ENCODE results near the gene FARP2. TPM values are rescaled to one million over a fixed set of nuclear protein-coding genes. Genes with fewer than 3 reads are reported as not detected.

FARP2 gene
- total RNA-seq, 1 experiment from 2014 or later = 49.3 TPM

DNA sequence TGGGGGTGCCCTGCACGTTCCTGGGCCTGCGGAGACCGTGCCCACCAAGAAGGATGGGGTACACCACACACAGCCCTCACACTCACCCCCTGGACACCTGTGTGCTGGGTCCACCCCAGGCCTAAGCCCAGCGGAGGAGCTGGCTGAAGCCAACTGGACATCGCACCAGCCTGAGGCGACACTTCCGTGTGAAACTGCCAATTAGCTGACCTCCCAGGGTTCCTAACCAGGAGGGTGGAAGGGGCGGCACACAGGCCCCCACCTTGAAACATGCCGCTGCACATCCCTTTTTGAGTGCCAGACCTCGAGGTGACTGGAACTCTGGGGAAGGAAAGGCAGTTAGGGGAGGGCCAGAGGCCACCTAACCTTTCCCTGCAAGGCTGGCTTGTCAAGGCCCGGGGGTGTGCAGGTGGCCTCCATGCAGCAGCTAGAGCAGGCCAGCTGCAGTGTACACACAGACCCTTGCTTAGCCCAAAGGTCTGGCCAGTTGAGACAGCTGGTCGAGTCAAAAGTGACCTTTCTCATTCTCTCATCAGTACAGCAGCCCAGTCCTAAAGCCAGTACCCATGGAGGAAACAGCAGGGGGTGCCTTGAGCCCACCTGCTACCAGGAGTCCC lies 147.8 kb downstream of the FARP2 start (continued):
- TF ChIP-seq, protein P1, sequence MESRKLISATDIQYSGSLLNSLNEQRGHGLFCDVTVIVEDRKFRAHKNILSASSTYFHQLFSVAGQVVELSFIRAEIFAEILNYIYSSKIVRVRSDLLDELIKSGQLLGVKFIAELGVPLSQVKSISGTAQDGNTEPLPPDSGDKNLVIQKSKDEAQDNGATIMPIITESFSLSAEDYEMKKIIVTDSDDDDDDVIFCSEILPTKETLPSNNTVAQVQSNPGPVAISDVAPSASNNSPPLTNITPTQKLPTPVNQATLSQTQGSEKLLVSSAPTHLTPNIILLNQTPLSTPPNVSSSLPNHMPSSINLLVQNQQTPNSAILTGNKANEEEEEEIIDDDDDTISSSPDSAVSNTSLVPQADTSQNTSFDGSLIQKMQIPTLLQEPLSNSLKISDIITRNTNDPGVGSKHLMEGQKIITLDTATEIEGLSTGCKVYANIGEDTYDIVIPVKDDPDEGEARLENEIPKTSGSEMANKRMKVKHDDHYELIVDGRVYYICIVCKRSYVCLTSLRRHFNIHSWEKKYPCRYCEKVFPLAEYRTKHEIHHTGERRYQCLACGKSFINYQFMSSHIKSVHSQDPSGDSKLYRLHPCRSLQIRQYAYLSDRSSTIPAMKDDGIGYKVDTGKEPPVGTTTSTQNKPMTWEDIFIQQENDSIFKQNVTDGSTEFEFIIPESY (IDR thresholded peaks at IDR 0.05; ENCODE audit: extremely low read depth, insufficient replicate concordance, low read length) = no peak
- no peak for TF ChIP-seq POLR2A (IDR thresholded peaks at IDR 0.05; ENCODE audit: borderline replicate concordance, extremely low read depth, insufficient read depth, insufficient read length)

DNA sequence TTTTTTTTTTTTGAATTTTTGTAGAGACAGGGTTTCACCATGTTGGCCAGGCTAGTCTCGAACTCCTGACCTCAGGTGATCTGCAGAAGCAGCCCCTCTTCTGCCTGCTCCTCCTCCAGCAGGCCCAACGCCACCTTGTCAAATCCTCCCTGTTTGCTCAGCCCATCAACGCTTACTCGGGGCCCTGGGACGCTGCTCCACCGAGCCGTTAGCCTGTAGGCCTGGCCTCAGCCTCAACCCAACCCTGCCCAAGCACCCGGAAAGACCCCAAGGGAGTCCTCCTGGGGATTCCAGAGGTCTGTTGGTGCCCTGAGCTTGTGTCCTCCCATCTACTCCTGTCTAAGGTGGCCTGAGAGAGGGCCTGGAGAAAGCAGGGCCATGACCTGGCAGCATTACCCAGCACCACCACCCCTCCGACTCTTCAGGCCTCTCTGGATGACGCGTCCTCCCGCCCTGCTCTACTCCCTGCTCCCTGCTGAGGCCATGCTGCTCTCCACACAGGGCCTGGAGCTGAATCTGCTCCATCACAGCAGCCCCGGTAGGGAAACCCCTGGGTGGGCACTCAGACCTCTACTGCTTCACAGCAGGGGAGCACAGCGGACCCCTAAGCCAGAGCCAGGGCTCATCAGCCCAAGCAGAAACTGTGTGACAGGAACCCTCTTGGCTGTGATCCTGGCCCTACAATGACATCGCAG lies 149.1 kb downstream of the FARP2 start:
- Histone ChIP-seq H3K9ac (ENCODE audit: low read length) (no peak overlapping the region), H3K9me2 (ENCODE audit: insufficient read depth) (no peaks in the 10 kb centered on the region), H2AFZ (ENCODE audit: low read depth, low read length, poor library complexity, severe bottlenecking) (no peak overlapping the region), H3K27ac (ENCODE audit: low read depth, low read length) (no peak overlapping the region; the same call in 1 of the 2 replicates), H3K9me3 (ENCODE audit: control insufficient read depth in 1 of 2, insufficient read depth in 1 of 2, low read depth in 1 of 2, low read length in 2 of 2) (no peaks in the 10 kb centered on the region), H3K79me2 (ENCODE audit: insufficient read depth, low read length) (peaks cover 63% of the 10 kb centered on the region), H3K27me3 (ENCODE audit: insufficient read depth, low read length) (no peaks in the 10 kb centered on the region), H3K4me2 (ENCODE audit: low read length) (no peak overlapping the region), H3K36me3 (ENCODE audit: control insufficient read depth in 1 of 2, insufficient read depth in 2 of 2, low read length in 2 of 2) (peaks cover 0 to 4% of the 10 kb centered on the region in 2 experiments; a peak in 1 of 4 replicates), H4K20me1 (ENCODE audit: insufficient read depth) (no peaks in the 10 kb centered on the region), H3K4me1 (ENCODE audit: control insufficient read depth in 1 of 2, insufficient read depth in 2 of 2, low read length in 2 of 2) (peaks cover 12 to 24% of the 10 kb centered on the region in 2 experiments), H3K4me3 (replicated peaks in 1 of 2; ENCODE audit: low read depth in 1 of 2, low read length in 2 of 2) (no peak overlapping the region)
- intact Hi-C loops (cut with micrococcal nuclease) = loop anchor here (5.0 kb wide), 2 partner anchors 132 to 148 kb away; partner anchors contain the start of genes ATG4B, FARP2 and THAP4
- POLR2A ChIA-PET = no interaction called here
- BruUV-seq (replicated peaks) = no TSS peak
- RAD21 ChIA-PET (ENCODE audit: low non-redundant PET in 1 of 2, low total read pairs in 2 of 2, uncharacterized antibody in 2 of 2, unreplicated experiment in 2 of 2) = no interaction called here
- CTCF ChIA-PET = no interaction called here
- no peak for DNase-seq (ENCODE audit: low read depth, low spot score)
- no peak for ATAC-seq
- no peak for TF ChIP-seq POLR2A (IDR thresholded peaks at IDR 0.05; ENCODE audit: borderline replicate concordance, extremely low read depth, insufficient read depth, insufficient read length)
- no peak for TF ChIP-seq EGR1 (IDR thresholded peaks at IDR 0.05; ENCODE audit: low read depth)
- no peak for TF ChIP-seq RAD21 (IDR thresholded peaks at IDR 0.05; ENCODE audit: low read depth)
- TF ChIP-seq SIN3A (IDR thresholded peaks at IDR 0.05; ENCODE audit: low read depth) = no peak
- TF ChIP-seq, protein P2, sequence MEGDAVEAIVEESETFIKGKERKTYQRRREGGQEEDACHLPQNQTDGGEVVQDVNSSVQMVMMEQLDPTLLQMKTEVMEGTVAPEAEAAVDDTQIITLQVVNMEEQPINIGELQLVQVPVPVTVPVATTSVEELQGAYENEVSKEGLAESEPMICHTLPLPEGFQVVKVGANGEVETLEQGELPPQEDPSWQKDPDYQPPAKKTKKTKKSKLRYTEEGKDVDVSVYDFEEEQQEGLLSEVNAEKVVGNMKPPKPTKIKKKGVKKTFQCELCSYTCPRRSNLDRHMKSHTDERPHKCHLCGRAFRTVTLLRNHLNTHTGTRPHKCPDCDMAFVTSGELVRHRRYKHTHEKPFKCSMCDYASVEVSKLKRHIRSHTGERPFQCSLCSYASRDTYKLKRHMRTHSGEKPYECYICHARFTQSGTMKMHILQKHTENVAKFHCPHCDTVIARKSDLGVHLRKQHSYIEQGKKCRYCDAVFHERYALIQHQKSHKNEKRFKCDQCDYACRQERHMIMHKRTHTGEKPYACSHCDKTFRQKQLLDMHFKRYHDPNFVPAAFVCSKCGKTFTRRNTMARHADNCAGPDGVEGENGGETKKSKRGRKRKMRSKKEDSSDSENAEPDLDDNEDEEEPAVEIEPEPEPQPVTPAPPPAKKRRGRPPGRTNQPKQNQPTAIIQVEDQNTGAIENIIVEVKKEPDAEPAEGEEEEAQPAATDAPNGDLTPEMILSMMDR (IDR thresholded peaks at IDR 0.05 in 2 of 3, conservative IDR thresholded peaks at IDR 0.05 in 1 of 3; ENCODE audit: borderline replicate concordance in 1 of 3, insufficient read depth in 1 of 3, low read depth in 2 of 3, low read length in 2 of 3) = no peak
- TF ChIP-seq EZH2 (IDR thresholded peaks at IDR 0.05) = no peak
- TF ChIP-seq ZNF274 (IDR thresholded peaks at IDR 0.05; ENCODE audit: low read depth, low read length) = no peak
- TF ChIP-seq YY1 (IDR thresholded peaks at IDR 0.05; ENCODE audit: extremely low read depth, insufficient replicate concordance, low read depth, low read length) = no peak
- TF ChIP-seq SP1 (IDR thresholded peaks at IDR 0.05; ENCODE audit: low read depth) = no peak
- TF ChIP-seq, protein P1 (IDR thresholded peaks at IDR 0.05; ENCODE audit: extremely low read depth, insufficient replicate concordance, low read length) = no peak
- no peak for TF ChIP-seq SRF (IDR thresholded peaks at IDR 0.05; ENCODE audit: low read depth)
- TF ChIP-seq CBX3 (IDR thresholded peaks at IDR 0.05; ENCODE audit: low read depth) = no peak
- no peak for TF ChIP-seq CEBPB (IDR thresholded peaks at IDR 0.05; ENCODE audit: low read depth)

Measured in HCT116 (cell line).